ENCODE measurements around the gene TTLL3. TPM values are rescaled to one million over a fixed set of nuclear protein-coding genes. Genes with fewer than 3 reads are reported as not detected.
A peak's percentile ranks its signal among the peaks of the same experiment; 100 is the strongest.

The TTLL3 gene
- total and polyA plus RNA-seq, 2 donors (not counting 1 experiment from before 2014, with no cell fraction given): 84.5 to 168 TPM

DNA sequence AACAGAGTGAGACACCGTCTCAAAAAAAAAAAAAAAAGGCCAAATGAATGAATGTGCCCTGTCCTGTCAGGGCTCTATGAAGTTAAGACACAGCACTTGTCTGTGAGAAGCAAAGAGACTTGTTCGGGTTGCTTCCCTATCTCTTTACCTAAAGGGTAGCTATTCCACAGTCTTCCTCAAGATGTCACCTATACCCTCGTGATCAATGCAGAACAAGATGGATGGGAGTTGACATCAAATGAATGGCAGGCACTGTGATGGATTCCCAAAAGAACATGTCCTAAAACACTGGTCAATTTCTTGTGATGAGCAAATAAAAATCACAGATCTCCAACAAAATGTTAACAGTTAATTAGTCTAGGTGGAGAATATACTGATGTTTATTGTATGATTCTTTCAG, 27.3 kb upstream of the TTLL3 start:
- intact Hi-C loops (cut with micrococcal nuclease): loop anchor here (1.0 to 5.0 kb wide), 2 partner anchors 62 to 245 kb away; partner anchors contain the start of genes FANCD2 and RPUSD3
- Mint-ChIP-seq H3K27ac (peak overlapping the region; percentile 83), H3K27me3 (no peaks in the 10 kb centered on the region), H3K4me3 (peak overlapping the region; percentile 61), H3K4me1 (peaks cover 52% of the 10 kb centered on the region), H3K9me3 (ENCODE audit: insufficient read depth) (no peaks in the 10 kb centered on the region)
- peak; percentile 66 for DNase-seq
- Histone ChIP-seq H3K9me3 (ENCODE audit: control extremely low read depth in 1 of 3, control insufficient read depth in 2 of 3, insufficient read depth in 1 of 3, low read length in 2 of 3) (no peaks in the 10 kb centered on the region), H3K27me3 (replicated peaks in 1 of 4; ENCODE audit: control extremely low read depth in 1 of 4, control insufficient read depth in 3 of 4, insufficient read depth in 4 of 4, low read length in 3 of 4) (no peaks in the 10 kb centered on the region), H3K27ac (ENCODE audit: low read length in 2 of 2) (peak overlapping the region in 1 of 2 donors; percentile 61), H3K36me3 (replicated peaks in 1 of 2; ENCODE audit: control extremely low read depth in 1 of 2, control insufficient read depth in 1 of 2, extremely low read depth in 1 of 2, insufficient read depth in 2 of 2, low read length in 1 of 2) (peaks cover 2 to 45% of the 10 kb centered on the region in 2 experiments), H3K4me1 (ENCODE audit: control insufficient read depth in 2 of 2, insufficient read depth in 2 of 2, low read length in 2 of 2) (peaks cover 50 to 52% of the 10 kb centered on the region in 2 donors), H2AFZ (ENCODE audit: insufficient read depth, low read depth, low read length, poor library complexity, severe bottlenecking) (no peak overlapping the region), H4K20me1 (ENCODE audit: control insufficient read depth, insufficient read depth, low read length, poor library complexity, severe bottlenecking) (no peaks in the 10 kb centered on the region), H3K4me2 (replicated peaks; ENCODE audit: low read depth, low read length, poor library complexity, severe bottlenecking) (peak overlapping the region; percentile 59), H3K9ac (ENCODE audit: low read length) (no peak overlapping the region), H3K79me2 (ENCODE audit: control insufficient read depth, insufficient read depth, low read length) (peaks cover 15% of the 10 kb centered on the region), H3K4me3 (ENCODE audit: control extremely low read depth in 1 of 5, extremely low read depth in 1 of 5, insufficient read depth in 1 of 5, low read depth in 2 of 5, low read length in 4 of 5) (no peak overlapping the region)
- POLR2A ChIA-PET: interaction anchor here (0.7 to 3.7 kb wide), 4 partner anchors 10 to 205 kb away, joined by 3 to 18 read pairs (median 8); partner anchors contain the start of genes ARPC4, EMC3, OGG1 and TADA3
- WGBS (ENCODE audit: insufficient coverage): 90% methylated on average over 2 of the region's 3 CpGs
- peak; percentile 22 for ATAC-seq (ENCODE audit: low read depth)
- CTCF ChIA-PET: interaction anchor here (0.6 to 4.6 kb wide), 15 partner anchors 10 to 956 kb away, joined by 3 to 25 read pairs (median 4); partner anchors contain the start of genes ARPC4, EMC3, OGG1 and TADA3
- no peak for TF ChIP-seq EZH2 (IDR thresholded peaks at IDR 0.05; ENCODE audit: borderline replicate concordance, insufficient read depth, low read depth, low read length, poor library complexity, severe bottlenecking)
- TF ChIP-seq, protein P1, sequence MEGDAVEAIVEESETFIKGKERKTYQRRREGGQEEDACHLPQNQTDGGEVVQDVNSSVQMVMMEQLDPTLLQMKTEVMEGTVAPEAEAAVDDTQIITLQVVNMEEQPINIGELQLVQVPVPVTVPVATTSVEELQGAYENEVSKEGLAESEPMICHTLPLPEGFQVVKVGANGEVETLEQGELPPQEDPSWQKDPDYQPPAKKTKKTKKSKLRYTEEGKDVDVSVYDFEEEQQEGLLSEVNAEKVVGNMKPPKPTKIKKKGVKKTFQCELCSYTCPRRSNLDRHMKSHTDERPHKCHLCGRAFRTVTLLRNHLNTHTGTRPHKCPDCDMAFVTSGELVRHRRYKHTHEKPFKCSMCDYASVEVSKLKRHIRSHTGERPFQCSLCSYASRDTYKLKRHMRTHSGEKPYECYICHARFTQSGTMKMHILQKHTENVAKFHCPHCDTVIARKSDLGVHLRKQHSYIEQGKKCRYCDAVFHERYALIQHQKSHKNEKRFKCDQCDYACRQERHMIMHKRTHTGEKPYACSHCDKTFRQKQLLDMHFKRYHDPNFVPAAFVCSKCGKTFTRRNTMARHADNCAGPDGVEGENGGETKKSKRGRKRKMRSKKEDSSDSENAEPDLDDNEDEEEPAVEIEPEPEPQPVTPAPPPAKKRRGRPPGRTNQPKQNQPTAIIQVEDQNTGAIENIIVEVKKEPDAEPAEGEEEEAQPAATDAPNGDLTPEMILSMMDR (IDR thresholded peaks at IDR 0.05): peak; percentile 25

DNA sequence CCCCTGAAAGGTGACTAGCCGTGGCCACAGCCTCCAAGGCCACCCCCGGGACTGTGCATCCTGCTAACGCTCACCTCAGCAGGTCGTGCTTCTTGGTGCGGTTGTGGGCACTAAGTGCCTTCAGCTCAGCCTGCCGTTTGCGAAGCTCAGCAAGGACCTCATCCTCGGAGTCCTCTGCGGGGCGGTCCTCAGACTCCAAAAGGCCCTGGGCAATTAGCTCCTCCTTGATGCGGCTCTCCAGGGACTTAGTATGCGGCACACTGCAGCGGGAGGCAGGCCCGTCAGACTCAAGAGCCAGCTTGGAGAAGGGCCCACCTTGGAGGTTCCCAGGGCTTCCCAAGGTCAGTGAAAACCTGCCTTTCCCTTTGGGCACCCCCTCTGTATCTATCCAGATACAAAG, 26.1 kb upstream of the TTLL3 start:
- DNase-seq (no peak), ATAC-seq (ENCODE audit: low read depth) (no peak)
- Histone ChIP-seq H3K79me2 (ENCODE audit: control insufficient read depth, insufficient read depth, low read length) (peaks cover 15% of the 10 kb centered on the region), H3K27ac (ENCODE audit: low read length in 2 of 2) (no peak overlapping the region), H3K4me3 (ENCODE audit: control extremely low read depth in 1 of 5, extremely low read depth in 1 of 5, insufficient read depth in 1 of 5, low read depth in 2 of 5, low read length in 4 of 5) (no peak overlapping the region), H3K4me1 (ENCODE audit: control insufficient read depth in 2 of 2, insufficient read depth in 2 of 2, low read length in 2 of 2) (peaks cover 38 to 40% of the 10 kb centered on the region in 2 donors), H3K27me3 (replicated peaks in 1 of 4; ENCODE audit: control extremely low read depth in 1 of 4, control insufficient read depth in 3 of 4, insufficient read depth in 4 of 4, low read length in 3 of 4) (no peaks in the 10 kb centered on the region), H3K36me3 (replicated peaks in 1 of 2; ENCODE audit: control extremely low read depth in 1 of 2, control insufficient read depth in 1 of 2, extremely low read depth in 1 of 2, insufficient read depth in 2 of 2, low read length in 1 of 2) (peaks cover 2 to 48% of the 10 kb centered on the region in 2 experiments), H4K20me1 (ENCODE audit: control insufficient read depth, insufficient read depth, low read length, poor library complexity, severe bottlenecking) (no peaks in the 10 kb centered on the region), H3K4me2 (replicated peaks; ENCODE audit: low read depth, low read length, poor library complexity, severe bottlenecking) (no peak overlapping the region), H3K9ac (ENCODE audit: low read length) (no peak overlapping the region), H3K9me3 (ENCODE audit: control extremely low read depth in 1 of 3, control insufficient read depth in 2 of 3, insufficient read depth in 1 of 3, low read length in 2 of 3) (no peaks in the 10 kb centered on the region), H2AFZ (ENCODE audit: insufficient read depth, low read depth, low read length, poor library complexity, severe bottlenecking) (no peak overlapping the region)
- ChIA-PET CTCF (interaction anchor here (0.9 to 2.5 kb wide), 3 partner anchors 149 to 955 kb away, joined by 3 to 8 read pairs (median 3); no protein-coding TSS in a partner anchor), POLR2A (interaction anchor here (1.0 kb wide), 1 partner anchor 11 kb away, joined by 3 read pairs; no protein-coding TSS in a partner anchor)
- H3K9me3 Mint-ChIP-seq (ENCODE audit: insufficient read depth): no peaks in the 10 kb centered on the region
- intact Hi-C loops (cut with micrococcal nuclease): loop anchor here (5.0 kb wide), 1 partner anchor 243 kb away; the partner anchor contains the start of gene FANCD2
- H3K27me3 Mint-ChIP-seq: no peaks in the 10 kb centered on the region
- WGBS (ENCODE audit: insufficient coverage): over 99% methylated on average over 14 of the region's 14 CpGs
- no peak overlapping the region for H3K27ac Mint-ChIP-seq
- H3K4me1 Mint-ChIP-seq: peaks cover 41% of the 10 kb centered on the region
- H3K4me3 Mint-ChIP-seq: no peak overlapping the region
- TF ChIP-seq, protein P1 (IDR thresholded peaks at IDR 0.05): no peak
- no peak for TF ChIP-seq EZH2 (IDR thresholded peaks at IDR 0.05; ENCODE audit: borderline replicate concordance, insufficient read depth, low read depth, low read length, poor library complexity, severe bottlenecking)
